WTC11 (cell line): ENCODE measurements around the gene SLC25A19. TPM values are rescaled to one million over a fixed set of nuclear protein-coding genes. Genes with fewer than 3 reads are reported as not detected.
A peak's percentile ranks its signal among the peaks of the same experiment; 100 is the strongest.

ENCODE experiments used
- ATAC-seq: fragments of 200-7000 bp; cut with Tn5 transposase; 2 replicates; pipeline ENCODE4 v1.10.0; 2021; ENCODE audit warnings: mild to moderate bottlenecking, moderate library complexity
- CTCF ChIA-PET: fragments of 300-600 bp; sonication (Branson Sonifier 250); formaldehyde crosslinking; loops from one replicate; lab custom pipeline; 2021; ENCODE audit warnings: antibody characterized with exemption; lab: Charles Lee
- POLR2A ChIA-PET: fragments of 350-600 bp; sonication (Branson Sonifier 250); formaldehyde crosslinking; loops from one replicate; lab custom pipeline; 2021; ENCODE audit warnings: antibody characterized with exemption; lab: Charles Lee
- DNase-seq: peaks from one replicate; pipeline ENCODE4 v3.0.0; 2021; ENCODE audit warnings: low spot score
- H3K27ac Mint-ChIP-seq: 2 replicates; pipeline ENCODE4 v1.8.0; 2021; ENCODE audit warnings: mixed read lengths
- H3K27me3 Mint-ChIP-seq: 2 replicates; pipeline ENCODE4 v1.8.0; 2021; ENCODE audit warnings: low read depth, mild to moderate bottlenecking, moderate library complexity, mixed read lengths
- H3K36me3 Mint-ChIP-seq: 2 replicates; pipeline ENCODE4 v1.8.0; 2021; ENCODE audit warnings: mixed read lengths
- H3K4me1 Mint-ChIP-seq: 2 replicates; pipeline ENCODE4 v1.8.0; 2022; ENCODE audit warnings: mixed read lengths
- H3K4me3 Mint-ChIP-seq: 2 replicates; pipeline ENCODE4 v1.8.0; 2021; ENCODE audit warnings: mild to moderate bottlenecking, moderate library complexity, mixed read lengths
- H3K9me3 Mint-ChIP-seq: 2 replicates; pipeline ENCODE4 v1.8.0; 2021; ENCODE audit warnings: mixed read lengths
- ESRRA ChIP-seq: sonication (generic); formaldehyde crosslinking; IDR thresholded peaks from 2 replicates; pipeline ENCODE4 v1.8.1; 2022; ENCODE audit warnings: mild to moderate bottlenecking, missing genetic modification reagents, borderline replicate concordance
- GRHL2 ChIP-seq: fragments of 250-450 bp; sonication (Bioruptor Pico); IDR thresholded peaks from 2 replicates; pipeline ENCODE4 v1.8.0; 2022; ENCODE audit warnings: mild to moderate bottlenecking, moderate library complexity; ENCODE audit not compliant: insufficient replicate concordance, severe bottlenecking
- IRF2 ChIP-seq: sonication (generic); formaldehyde crosslinking; IDR thresholded peaks from 2 replicates; pipeline ENCODE4 v1.8.0; 2022; ENCODE audit warnings: low read depth, missing genetic modification reagents, borderline replicate concordance
- JUN ChIP-seq: sonication (generic); formaldehyde crosslinking; IDR thresholded peaks from 2 replicates; pipeline ENCODE4 v1.8.0; 2023; ENCODE audit warnings: mild to moderate bottlenecking, missing genetic modification reagents
- RELA ChIP-seq: sonication (generic); formaldehyde crosslinking; IDR thresholded peaks from 2 replicates; pipeline ENCODE4 v1.8.1; 2022; ENCODE audit warnings: missing genetic modification reagents, mild to moderate bottlenecking, borderline replicate concordance
- SMAD3 ChIP-seq: sonication (generic); formaldehyde crosslinking; IDR thresholded peaks from 2 replicates; pipeline ENCODE4 v1.8.0; 2022; ENCODE audit warnings: missing genetic modification reagents, mild to moderate bottlenecking, borderline replicate concordance
- SP1 ChIP-seq: sonication (generic); formaldehyde crosslinking; conservative IDR thresholded peaks from 2 replicates; pipeline ENCODE4 v1.8.1; 2022; ENCODE audit warnings: missing genetic modification reagents
- TEAD4 ChIP-seq: sonication (generic); formaldehyde crosslinking; IDR thresholded peaks from 2 replicates; pipeline ENCODE4 v1.8.0; 2022; ENCODE audit warnings: mild to moderate bottlenecking, missing genetic modification reagents
- ZBTB21 ChIP-seq: sonication (generic); formaldehyde crosslinking; IDR thresholded peaks from 2 replicates; pipeline ENCODE4 v1.8.1; 2023; ENCODE audit warnings: mild to moderate bottlenecking, missing genetic modification reagents, borderline replicate concordance
- ZNF219 ChIP-seq: sonication (generic); formaldehyde crosslinking; IDR thresholded peaks from 2 replicates; pipeline ENCODE4 v1.8.0; 2023; ENCODE audit warnings: missing genetic modification reagents, mild to moderate bottlenecking, borderline replicate concordance
- ZNF396 ChIP-seq: fragments of 250-450 bp; sonication (Bioruptor Pico); IDR thresholded peaks from 2 replicates; pipeline ENCODE4 v1.8.0; 2021; ENCODE audit warnings: mild to moderate bottlenecking, moderate library complexity, borderline replicate concordance
- ZNF671 ChIP-seq: fragments of 250-450 bp; sonication (Bioruptor Pico); IDR thresholded peaks from 2 replicates; pipeline ENCODE4 v1.8.0; 2021; ENCODE audit warnings: mild to moderate bottlenecking
- total RNA-seq: library from RNA; stranded (reverse); gene quantifications from 3 replicates; pipeline ENCODE4 v1.2.3, GENCODE V29; 2021
- TF ChIP-seq, protein P1 (sequence below): sonication (generic); formaldehyde crosslinking; IDR thresholded peaks from 2 replicates; pipeline ENCODE4 v1.8.0; 2022; ENCODE audit warnings: missing genetic modification reagents
- TF ChIP-seq, protein P2 (sequence below): sonication (generic); formaldehyde crosslinking; IDR thresholded peaks from 2 replicates; pipeline ENCODE4 v1.8.1; 2023; ENCODE audit warnings: mild to moderate bottlenecking, moderate library complexity, missing genetic modification reagents
- TF ChIP-seq, protein P3 (sequence below): sonication (generic); formaldehyde crosslinking; IDR thresholded peaks from 2 replicates; pipeline ENCODE4 v1.8.0; 2022; ENCODE audit warnings: mild to moderate bottlenecking, missing genetic modification reagents
- TF ChIP-seq, protein P4 (sequence below): sonication (generic); formaldehyde crosslinking; IDR thresholded peaks from 2 replicates; pipeline ENCODE4 v1.8.1; 2023; ENCODE audit warnings: mild to moderate bottlenecking, missing genetic modification reagents, moderate library complexity
- TF ChIP-seq, protein P5 (sequence below): fragments of 200-600 bp; IDR thresholded peaks from 2 replicates; pipeline ENCODE4 v1.8.0; 2022; ENCODE audit warnings: antibody characterized with exemption
- TF ChIP-seq, protein P6 (sequence below): sonication (generic); formaldehyde crosslinking; IDR thresholded peaks from 2 replicates; pipeline ENCODE4 v1.8.0; 2022; ENCODE audit warnings: mild to moderate bottlenecking, missing genetic modification reagents

SLC25A19 gene
- total RNA-seq, 1 experiment from 2014 or later = 27.7 TPM

DNA sequence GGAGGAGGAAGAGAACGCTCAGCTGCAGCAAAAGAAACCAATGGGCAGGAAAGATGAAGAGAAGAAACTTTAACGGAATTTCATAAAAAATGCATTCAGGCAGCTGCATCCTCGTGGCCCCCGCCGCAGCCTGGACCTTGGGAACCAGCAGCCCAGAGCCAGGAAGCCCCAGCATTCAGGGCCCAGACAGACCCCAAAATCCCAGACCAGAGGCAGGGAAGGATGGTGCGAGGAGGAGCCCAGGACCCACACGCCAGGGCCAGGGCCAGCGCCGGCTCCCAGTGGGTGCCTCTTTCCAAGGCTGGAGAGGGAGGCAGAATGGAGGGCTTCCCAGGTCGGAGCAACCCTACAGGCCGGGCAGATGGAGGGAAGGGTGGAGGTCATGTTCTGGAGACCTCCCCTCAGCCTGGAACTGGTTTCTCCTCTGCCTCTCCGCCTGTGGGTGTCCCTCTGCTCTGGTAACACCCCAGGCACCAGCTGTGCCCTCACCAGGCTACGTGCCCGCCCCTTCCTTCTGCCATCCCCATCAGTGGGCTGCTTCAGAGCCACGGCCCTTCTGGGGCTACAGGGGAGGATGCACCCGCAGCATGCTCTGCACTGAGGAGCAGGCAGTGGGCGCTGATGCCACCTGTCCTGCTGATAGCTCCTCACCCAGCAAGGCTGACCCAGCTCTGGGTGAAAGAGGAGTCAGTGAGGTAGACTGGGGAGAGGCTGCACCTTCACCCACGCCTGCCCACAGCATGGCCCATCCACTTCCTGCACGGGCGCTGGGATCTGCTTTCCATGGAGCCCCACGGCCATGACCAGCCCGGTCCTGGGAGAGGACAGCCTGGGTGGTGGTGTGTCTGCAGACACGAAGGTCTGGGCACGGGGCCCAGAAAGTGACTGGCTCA is 17.0 kb downstream of the SLC25A19 start:
- TF ChIP-seq, protein P1, sequence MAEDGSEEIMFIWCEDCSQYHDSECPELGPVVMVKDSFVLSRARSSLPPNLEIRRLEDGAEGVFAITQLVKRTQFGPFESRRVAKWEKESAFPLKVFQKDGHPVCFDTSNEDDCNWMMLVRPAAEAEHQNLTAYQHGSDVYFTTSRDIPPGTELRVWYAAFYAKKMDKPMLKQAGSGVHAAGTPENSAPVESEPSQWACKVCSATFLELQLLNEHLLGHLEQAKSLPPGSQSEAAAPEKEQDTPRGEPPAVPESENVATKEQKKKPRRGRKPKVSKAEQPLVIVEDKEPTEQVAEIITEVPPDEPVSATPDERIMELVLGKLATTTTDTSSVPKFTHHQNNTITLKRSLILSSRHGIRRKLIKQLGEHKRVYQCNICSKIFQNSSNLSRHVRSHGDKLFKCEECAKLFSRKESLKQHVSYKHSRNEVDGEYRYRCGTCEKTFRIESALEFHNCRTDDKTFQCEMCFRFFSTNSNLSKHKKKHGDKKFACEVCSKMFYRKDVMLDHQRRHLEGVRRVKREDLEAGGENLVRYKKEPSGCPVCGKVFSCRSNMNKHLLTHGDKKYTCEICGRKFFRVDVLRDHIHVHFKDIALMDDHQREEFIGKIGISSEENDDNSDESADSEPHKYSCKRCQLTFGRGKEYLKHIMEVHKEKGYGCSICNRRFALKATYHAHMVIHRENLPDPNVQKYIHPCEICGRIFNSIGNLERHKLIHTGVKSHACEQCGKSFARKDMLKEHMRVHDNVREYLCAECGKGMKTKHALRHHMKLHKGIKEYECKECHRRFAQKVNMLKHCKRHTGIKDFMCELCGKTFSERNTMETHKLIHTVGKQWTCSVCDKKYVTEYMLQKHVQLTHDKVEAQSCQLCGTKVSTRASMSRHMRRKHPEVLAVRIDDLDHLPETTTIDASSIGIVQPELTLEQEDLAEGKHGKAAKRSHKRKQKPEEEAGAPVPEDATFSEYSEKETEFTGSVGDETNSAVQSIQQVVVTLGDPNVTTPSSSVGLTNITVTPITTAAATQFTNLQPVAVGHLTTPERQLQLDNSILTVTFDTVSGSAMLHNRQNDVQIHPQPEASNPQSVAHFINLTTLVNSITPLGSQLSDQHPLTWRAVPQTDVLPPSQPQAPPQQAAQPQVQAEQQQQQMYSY (CRISPR knock-in tag) = peak; percentile 22; the same call in 1 of the 2 replicates
- TF ChIP-seq ZNF396 (CRISPR knock-in tag) = no peak
- Mint-ChIP-seq H3K27ac (no peak overlapping the region; the same call in 1 of the 2 replicates), H3K4me3 (peak overlapping the region; percentile 79), H3K27me3 (no peaks in the 10 kb centered on the region), H3K4me1 (peaks cover 19% of the 10 kb centered on the region), H3K9me3 (no peaks in the 10 kb centered on the region), H3K36me3 (peaks cover 19% of the 10 kb centered on the region)
- ATAC-seq (no peak), DNase-seq (no peak)
- ChIA-PET CTCF (interaction anchor here (0.5 to 8.7 kb wide), 28 partner anchors 10 to 771 kb away, joined by 3 to 155 read pairs (median 8); partner anchors contain the start of genes GGA3, MRPS7, SLC25A19 and SMIM5), POLR2A (interaction anchor here (1.1 to 3.1 kb wide), 2 partner anchors 11 to 17 kb away, joined by 3 to 17 read pairs; partner anchors contain the start of genes GGA3, MRPS7 and SLC25A19)

DNA sequence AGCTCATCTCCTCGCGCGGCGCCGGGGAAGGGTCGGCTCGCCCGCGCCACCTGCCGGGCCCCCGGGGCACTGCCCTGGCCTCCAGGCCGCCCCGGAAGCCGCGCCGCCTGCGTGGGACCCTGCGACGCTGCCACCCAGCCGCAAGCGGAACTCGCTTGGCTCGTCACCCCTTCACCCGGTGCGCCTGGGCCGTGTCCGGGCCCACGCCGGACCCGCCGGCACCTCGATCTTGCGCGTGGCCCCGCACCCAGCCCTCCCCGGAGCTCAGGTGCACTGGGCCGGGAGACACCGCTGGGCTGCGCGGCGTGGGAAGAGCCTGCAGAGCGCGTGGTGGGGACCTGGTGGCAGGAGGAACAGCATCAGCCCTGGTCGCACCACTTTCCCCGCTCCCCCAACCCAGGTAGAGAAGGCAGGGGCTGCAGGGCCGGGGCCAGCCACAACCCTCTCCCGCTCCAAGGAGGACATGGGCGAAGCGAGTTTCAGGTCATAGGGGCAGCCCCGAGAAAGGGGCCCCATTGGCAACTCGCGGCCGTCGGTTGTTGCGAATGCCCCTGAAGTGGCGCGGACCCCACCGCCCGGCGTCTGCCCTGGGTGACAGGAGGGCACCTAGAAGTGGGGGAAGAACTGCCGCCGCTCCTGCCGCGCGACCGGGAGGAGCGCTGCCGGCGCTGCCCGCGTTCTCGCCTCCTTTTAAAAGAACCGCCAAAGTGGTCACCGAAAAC is 17.8 kb downstream of the SLC25A19 start:
- DNase-seq (peak; percentile 78), ATAC-seq (peak; percentile 31)
- H3K4me3 Mint-ChIP-seq = peak overlapping the region; percentile 79
- no peaks in the 10 kb centered on the region for H3K9me3 Mint-ChIP-seq
- H3K27me3 Mint-ChIP-seq = no peaks in the 10 kb centered on the region
- H3K36me3 Mint-ChIP-seq = peaks cover 20% of the 10 kb centered on the region
- H3K27ac Mint-ChIP-seq = no peak overlapping the region
- peaks cover 19% of the 10 kb centered on the region for H3K4me1 Mint-ChIP-seq
- ChIA-PET CTCF (interaction anchor here (0.5 to 8.7 kb wide), 106 partner anchors 8 to 1239 kb away, joined by 3 to 155 read pairs (median 4); partner anchors contain the start of genes ARMC7, ATP5PD, CDR2L and GALK1), POLR2A (interaction anchor here (0.6 to 3.1 kb wide), 6 partner anchors 10 to 135 kb away, joined by 3 to 24 read pairs (median 4); partner anchors contain the start of genes GGA3, MRPS7 and SLC25A19)
- TF ChIP-seq ZNF219 (CRISPR knock-in tag) (peak; percentile 82; the same call in 1 of the 2 replicates), ZNF671 (no peak), JUN (CRISPR knock-in tag) (peak; percentile 56; the same call in 1 of the 2 replicates), ZBTB21 (CRISPR knock-in tag) (0 out of 2 replicates have a peak, but pooled peaks have one; percentile 42), IRF2 (CRISPR knock-in tag) (0 out of 2 replicates have a peak, but pooled peaks have one; percentile 15), GRHL2 (CRISPR knock-in tag) (no peak), TEAD4 (0 out of 2 replicates have a peak, but pooled peaks have one; percentile 18), ESRRA (peak; percentile 73; the same call in 1 of the 2 replicates), RELA (peak; percentile 87; the same call in 1 of the 2 replicates), SMAD3 (CRISPR knock-in tag) (no peak), SP1 (peak; percentile 75)
- TF ChIP-seq, protein P2, sequence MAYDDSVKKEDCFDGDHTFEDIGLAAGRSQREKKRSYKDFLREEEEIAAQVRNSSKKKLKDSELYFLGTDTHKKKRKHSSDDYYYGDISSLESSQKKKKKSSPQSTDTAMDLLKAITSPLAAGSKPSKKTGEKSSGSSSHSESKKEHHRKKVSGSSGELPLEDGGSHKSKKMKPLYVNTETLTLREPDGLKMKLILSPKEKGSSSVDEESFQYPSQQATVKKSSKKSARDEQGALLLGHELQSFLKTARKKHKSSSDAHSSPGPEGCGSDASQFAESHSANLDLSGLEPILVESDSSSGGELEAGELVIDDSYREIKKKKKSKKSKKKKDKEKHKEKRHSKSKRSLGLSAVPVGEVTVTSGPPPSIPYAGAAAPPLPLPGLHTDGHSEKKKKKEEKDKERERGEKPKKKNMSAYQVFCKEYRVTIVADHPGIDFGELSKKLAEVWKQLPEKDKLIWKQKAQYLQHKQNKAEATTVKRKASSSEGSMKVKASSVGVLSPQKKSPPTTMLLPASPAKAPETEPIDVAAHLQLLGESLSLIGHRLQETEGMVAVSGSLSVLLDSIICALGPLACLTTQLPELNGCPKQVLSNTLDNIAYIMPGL (CRISPR knock-in tag) = peak; percentile 35
- TF ChIP-seq, protein P3, sequence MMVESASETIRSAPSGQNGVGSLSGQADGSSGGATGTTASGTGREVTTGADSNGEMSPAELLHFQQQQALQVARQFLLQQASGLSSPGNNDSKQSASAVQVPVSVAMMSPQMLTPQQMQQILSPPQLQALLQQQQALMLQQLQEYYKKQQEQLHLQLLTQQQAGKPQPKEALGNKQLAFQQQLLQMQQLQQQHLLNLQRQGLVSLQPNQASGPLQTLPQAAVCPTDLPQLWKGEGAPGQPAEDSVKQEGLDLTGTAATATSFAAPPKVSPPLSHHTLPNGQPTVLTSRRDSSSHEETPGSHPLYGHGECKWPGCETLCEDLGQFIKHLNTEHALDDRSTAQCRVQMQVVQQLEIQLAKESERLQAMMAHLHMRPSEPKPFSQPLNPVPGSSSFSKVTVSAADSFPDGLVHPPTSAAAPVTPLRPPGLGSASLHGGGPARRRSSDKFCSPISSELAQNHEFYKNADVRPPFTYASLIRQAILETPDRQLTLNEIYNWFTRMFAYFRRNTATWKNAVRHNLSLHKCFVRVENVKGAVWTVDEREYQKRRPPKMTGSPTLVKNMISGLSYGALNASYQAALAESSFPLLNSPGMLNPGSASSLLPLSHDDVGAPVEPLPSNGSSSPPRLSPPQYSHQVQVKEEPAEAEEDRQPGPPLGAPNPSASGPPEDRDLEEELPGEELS (CRISPR knock-in tag) = peak; percentile 58; the same call in 1 of the 2 replicates
- TF ChIP-seq, protein P4, sequence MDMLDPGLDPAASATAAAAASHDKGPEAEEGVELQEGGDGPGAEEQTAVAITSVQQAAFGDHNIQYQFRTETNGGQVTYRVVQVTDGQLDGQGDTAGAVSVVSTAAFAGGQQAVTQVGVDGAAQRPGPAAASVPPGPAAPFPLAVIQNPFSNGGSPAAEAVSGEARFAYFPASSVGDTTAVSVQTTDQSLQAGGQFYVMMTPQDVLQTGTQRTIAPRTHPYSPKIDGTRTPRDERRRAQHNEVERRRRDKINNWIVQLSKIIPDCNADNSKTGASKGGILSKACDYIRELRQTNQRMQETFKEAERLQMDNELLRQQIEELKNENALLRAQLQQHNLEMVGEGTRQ = peak; percentile 26; the same call in 1 of the 2 replicates
- TF ChIP-seq, protein P5, sequence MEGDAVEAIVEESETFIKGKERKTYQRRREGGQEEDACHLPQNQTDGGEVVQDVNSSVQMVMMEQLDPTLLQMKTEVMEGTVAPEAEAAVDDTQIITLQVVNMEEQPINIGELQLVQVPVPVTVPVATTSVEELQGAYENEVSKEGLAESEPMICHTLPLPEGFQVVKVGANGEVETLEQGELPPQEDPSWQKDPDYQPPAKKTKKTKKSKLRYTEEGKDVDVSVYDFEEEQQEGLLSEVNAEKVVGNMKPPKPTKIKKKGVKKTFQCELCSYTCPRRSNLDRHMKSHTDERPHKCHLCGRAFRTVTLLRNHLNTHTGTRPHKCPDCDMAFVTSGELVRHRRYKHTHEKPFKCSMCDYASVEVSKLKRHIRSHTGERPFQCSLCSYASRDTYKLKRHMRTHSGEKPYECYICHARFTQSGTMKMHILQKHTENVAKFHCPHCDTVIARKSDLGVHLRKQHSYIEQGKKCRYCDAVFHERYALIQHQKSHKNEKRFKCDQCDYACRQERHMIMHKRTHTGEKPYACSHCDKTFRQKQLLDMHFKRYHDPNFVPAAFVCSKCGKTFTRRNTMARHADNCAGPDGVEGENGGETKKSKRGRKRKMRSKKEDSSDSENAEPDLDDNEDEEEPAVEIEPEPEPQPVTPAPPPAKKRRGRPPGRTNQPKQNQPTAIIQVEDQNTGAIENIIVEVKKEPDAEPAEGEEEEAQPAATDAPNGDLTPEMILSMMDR = peak; percentile 83
- TF ChIP-seq, protein P6, sequence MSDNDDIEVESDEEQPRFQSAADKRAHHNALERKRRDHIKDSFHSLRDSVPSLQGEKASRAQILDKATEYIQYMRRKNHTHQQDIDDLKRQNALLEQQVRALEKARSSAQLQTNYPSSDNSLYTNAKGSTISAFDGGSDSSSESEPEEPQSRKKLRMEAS = peak; percentile 81; the same call in 1 of the 2 replicates
